ENCODE results near the gene RIPOR3.
"Not testable (repeated sequence)": the region's sequence is repeated elsewhere in the genome, so short reads cannot be mapped to it uniquely, and the experiment has no call there.

The RIPOR3 gene

GRCh38 chr20:50672400-50673145, 18.8 kb downstream of the RIPOR3 start:
- DNase-seq (ENCODE audit: low spot score), result no peak
- in situ Hi-C loops (cut with MboI; ENCODE audit: low sequenced_read_pairs, unreplicated experiment), result no loop called here
- no peak for TF ChIP-seq CTCF (IDR thresholded peaks at IDR 0.05; ENCODE audit: borderline replicate concordance, control extremely low read depth, extremely low read depth, insufficient read depth, missing control alignments)

GRCh38 chr20:50671626-50672025, 19.7 kb downstream of the RIPOR3 start:
- in situ Hi-C loops (cut with MboI; ENCODE audit: low sequenced_read_pairs, unreplicated experiment), result no loop called here
- DNase-seq (ENCODE audit: low spot score), result no peak
- TF ChIP-seq CTCF (IDR thresholded peaks at IDR 0.05; ENCODE audit: borderline replicate concordance, control extremely low read depth, extremely low read depth, insufficient read depth, missing control alignments), result no peak

- DNase-seq (ENCODE audit: low spot score); in situ Hi-C loops (cut with MboI; ENCODE audit: low sequenced_read_pairs, unreplicated experiment): not testable (repeated sequence)
These were observed 20.3 kb downstream of the RIPOR3 start for GRCh38 chr20:50671010-50671409.

- in situ Hi-C loops (cut with MboI; ENCODE audit: low sequenced_read_pairs, unreplicated experiment), result no loop called here
- no peak for DNase-seq (ENCODE audit: low spot score)
- TF ChIP-seq CTCF (IDR thresholded peaks at IDR 0.05; ENCODE audit: borderline replicate concordance, control extremely low read depth, extremely low read depth, insufficient read depth, missing control alignments), result no peak
These were observed 21.0 kb downstream of the RIPOR3 start for GRCh38 chr20:50670126-50670862.

- no peak for DNase-seq (ENCODE audit: low spot score)
- in situ Hi-C loops (cut with MboI; ENCODE audit: low sequenced_read_pairs, unreplicated experiment), result no loop called here
- no peak for TF ChIP-seq CTCF (IDR thresholded peaks at IDR 0.05; ENCODE audit: borderline replicate concordance, control extremely low read depth, extremely low read depth, insufficient read depth, missing control alignments)
These were observed 22.5 kb downstream of the RIPOR3 start for GRCh38 chr20:50668798-50669197.

- DNase-seq (ENCODE audit: low spot score), result no peak
- in situ Hi-C loops (cut with MboI; ENCODE audit: low sequenced_read_pairs, unreplicated experiment), result no loop called here
- no peak for TF ChIP-seq CTCF (IDR thresholded peaks at IDR 0.05; ENCODE audit: borderline replicate concordance, control extremely low read depth, extremely low read depth, insufficient read depth, missing control alignments)
These were observed 23.0 kb downstream of the RIPOR3 start for GRCh38 chr20:50668326-50668725.

- no peak for TF ChIP-seq CTCF (IDR thresholded peaks at IDR 0.05; ENCODE audit: borderline replicate concordance, control extremely low read depth, extremely low read depth, insufficient read depth, missing control alignments)
- in situ Hi-C loops (cut with MboI; ENCODE audit: low sequenced_read_pairs, unreplicated experiment), result no loop called here
- DNase-seq (ENCODE audit: low spot score), result no peak
These were observed 24.5 kb downstream of the RIPOR3 start for GRCh38 chr20:50666709-50667298.
